Esophagus (tissue), 2 donors: ENCODE results near the gene APBB1. TPM values are rescaled to one million over a fixed set of nuclear protein-coding genes. Genes with fewer than 3 reads are reported as not detected.
A peak's percentile ranks its signal among the peaks of the same experiment; 100 is the strongest.

Source experiments
- H3K27ac ChIP-seq, 2 donors: one replicate each; pipeline ENCODE4 v1.5.1; 2013; ENCODE audit warnings: low read depth in 2 of 2, mild to moderate bottlenecking in 2 of 2, inconsistent platforms in 1 of 2, low read length in 1 of 2, moderate library complexity in 1 of 2
- H3K27me3 ChIP-seq, 2 donors: one replicate each; pipeline ENCODE4 v1.6.1; 2013; ENCODE audit warnings: low read length in 2 of 2, control low read depth in 1 of 2, mild to moderate bottlenecking in 1 of 2; ENCODE audit not compliant: insufficient read depth in 2 of 2, control insufficient read depth in 1 of 2
- H3K36me3 ChIP-seq, 2 donors: one replicate each; pipeline ENCODE4 v1.6.1; 2013; ENCODE audit warnings: low read length in 1 of 2; ENCODE audit not compliant: control insufficient read depth in 2 of 2, insufficient read depth in 2 of 2
- H3K4me1 ChIP-seq, 2 donors: one replicate each; pipeline ENCODE4 v1.6.1; 2013; ENCODE audit warnings: low read length in 1 of 2; ENCODE audit not compliant: control insufficient read depth in 2 of 2, insufficient read depth in 2 of 2
- H3K4me3 ChIP-seq, 2 donors: one replicate each; pipeline ENCODE4 v1.5.1; 2013; ENCODE audit warnings: low read length in 2 of 2, mild to moderate bottlenecking in 2 of 2, low read depth in 1 of 2, moderate library complexity in 1 of 2
- H3K9me3 ChIP-seq, 2 donors: one replicate each; pipeline ENCODE4 v1.6.1; 2013; ENCODE audit warnings: mild to moderate bottlenecking in 2 of 2, low read depth in 1 of 2, low read length in 1 of 2, moderate library complexity in 1 of 2; ENCODE audit not compliant: control insufficient read depth in 2 of 2, insufficient read depth in 1 of 2
- WGBS, 2 donors: extraction: QIAGEN DNeasy Blood & Tissue Kit; methylation state at CpG; one replicate each; pipeline ENCODE4 v1.1.7; 2013; 5-methylcytosine and 5-hydroxymethylcytosine counted together
- polyA plus RNA-seq, 2 donors: library from polyadenylated mRNA; stranded (reverse); fragments of 200-250 nt; gene quantifications; one replicate each; pipeline ENCODE4 v1.2.3, GENCODE V29; 2013
- donor health status: healthy with polysubstance abuse.
- donor health status: Bipolar disorder and iron deficiency.

The APBB1 gene
- 10 to 100 TPM in 1 of 2 donors, 1 to 10 TPM in 1; 7.1 to 12.0 TPM for polyA plus RNA-seq

GRCh38 chr11:6419009-6419631 lies at the start of gene APBB1:
Gene APBB1, minus strand, starts transcription at chr11:6419094. Its CDS starts 7,747 bp downstream, at chr11:6411347.
- Histone ChIP-seq H3K27me3 (no peaks in the 10 kb centered on the region), H3K36me3 (no peaks in the 10 kb centered on the region), H3K9me3 (no peaks in the 10 kb centered on the region), H3K4me3 (peak within 1 kb of the TSS; percentile 70 to 85), H3K27ac (peak within 1 kb of the TSS; percentile 83 to 87), H3K4me1 (peaks cover 2 to 4% of the 10 kb centered on the region in 2 donors)
- WGBS, 2 donors = 0% methylated on average over 35 to 75 of the region's 75 CpGs

- Histone ChIP-seq H3K4me3 (no peak overlapping the region), H3K27me3 (no peaks in the 10 kb centered on the region), H3K27ac (no peak overlapping the region), H3K4me1 (no peaks in the 10 kb centered on the region), H3K36me3 (peaks cover 16 to 28% of the 10 kb centered on the region in 2 donors), H3K9me3 (peaks cover 0 to 2% of the 10 kb centered on the region in 2 donors)
- WGBS, 2 donors = 74 to 90% methylated on average over 1 of the region's 1 CpG
Observed at GRCh38 chr11:6459099-6459450, 40.2 kb upstream of the APBB1 start.

DNA sequence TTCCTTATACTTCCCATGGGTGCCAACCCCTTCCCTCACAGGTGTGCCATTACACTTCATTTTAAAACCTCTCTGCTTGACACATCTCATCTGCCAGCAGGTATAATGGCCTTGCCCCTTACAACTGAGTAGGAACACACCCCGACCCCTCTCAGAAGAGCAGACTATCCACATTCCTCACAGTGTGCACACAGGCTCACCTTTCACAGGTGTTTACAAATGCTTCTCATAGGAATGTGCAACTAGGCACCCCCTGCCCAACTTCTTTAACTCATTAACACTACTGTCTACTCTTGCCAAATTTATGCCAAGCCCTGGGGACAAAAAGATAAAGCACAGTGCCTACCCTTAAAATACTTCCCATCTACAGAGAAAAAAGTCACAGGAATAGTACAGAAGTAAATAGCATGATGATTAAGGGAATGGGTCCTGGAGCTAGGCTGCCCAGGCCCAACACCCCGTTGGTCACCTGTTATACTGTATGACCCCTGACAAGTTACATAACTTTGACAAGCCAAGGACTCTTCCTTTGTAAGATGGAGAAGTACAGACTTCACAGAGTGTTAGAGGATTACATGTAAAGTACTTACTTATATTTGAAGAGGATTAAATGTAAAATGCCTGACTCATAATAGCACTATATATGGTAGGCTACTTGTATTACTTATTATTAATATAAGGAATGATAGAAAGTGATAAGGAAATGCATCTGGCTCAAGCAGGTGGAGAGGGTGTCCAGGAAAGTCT lies 39.6 kb upstream of the APBB1 start:
- Histone ChIP-seq H3K4me3 (no peak overlapping the region), H3K4me1 (no peaks in the 10 kb centered on the region), H3K27me3 (no peaks in the 10 kb centered on the region), H3K27ac (no peak overlapping the region), H3K9me3 (peaks cover 0 to 2% of the 10 kb centered on the region in 2 donors), H3K36me3 (peaks cover 13 to 24% of the 10 kb centered on the region in 2 donors)
- 71 to 78% methylated on average over 2 of the region's 2 CpGs for WGBS, 2 donors

DNA sequence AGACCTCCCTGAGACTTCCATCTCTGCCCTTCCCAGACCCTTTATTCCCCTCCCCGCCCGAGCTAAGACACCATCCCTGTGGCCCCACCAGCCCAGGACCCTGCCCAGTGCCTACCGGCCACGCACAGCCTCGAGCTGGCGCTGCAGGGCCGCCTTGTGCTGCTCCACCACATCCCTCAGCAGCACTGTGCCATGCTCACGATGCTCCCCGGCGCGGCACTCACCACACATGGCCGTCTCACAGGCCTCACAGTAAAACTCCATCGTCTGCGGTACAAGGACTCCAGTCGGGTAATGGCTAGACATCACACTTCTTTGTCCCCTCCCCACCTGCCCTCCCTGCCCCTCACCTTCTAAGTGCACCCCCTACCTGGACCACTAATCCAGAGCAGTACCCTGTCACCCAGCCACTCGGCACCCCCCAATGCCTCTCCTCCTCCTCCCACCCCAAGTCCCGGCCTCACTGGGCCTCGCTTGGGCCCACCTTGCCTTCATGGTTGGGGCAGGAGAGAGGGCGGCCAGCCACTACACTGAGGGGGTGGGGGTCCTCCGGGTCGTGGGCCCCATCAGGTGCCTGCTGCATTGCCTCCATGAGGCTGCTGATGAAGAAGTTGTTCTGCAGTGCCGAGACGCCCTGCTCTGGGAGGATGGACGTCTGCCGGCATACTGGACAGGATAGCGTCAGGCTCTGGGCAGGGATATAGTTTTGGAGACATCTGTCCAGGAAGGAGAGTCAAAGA lies 38.9 kb upstream of the APBB1 start:
- 90 to 95% methylated on average over 26 of the region's 26 CpGs for WGBS, 2 donors
- Histone ChIP-seq H3K4me1 (no peaks in the 10 kb centered on the region), H3K27me3 (no peaks in the 10 kb centered on the region), H3K27ac (no peak overlapping the region), H3K9me3 (peaks cover 0 to 2% of the 10 kb centered on the region in 2 donors), H3K4me3 (no peak overlapping the region), H3K36me3 (peaks cover 11 to 24% of the 10 kb centered on the region in 2 donors)

- WGBS, 2 donors = 96 to 97% methylated on average over 56 of the region's 56 CpGs
- Histone ChIP-seq H3K27me3 (no peaks in the 10 kb centered on the region), H3K4me3 (no peak overlapping the region), H3K4me1 (no peaks in the 10 kb centered on the region), H3K36me3 (peaks cover 11 to 24% of the 10 kb centered on the region in 2 donors), H3K9me3 (peaks cover 0 to 2% of the 10 kb centered on the region in 2 donors), H3K27ac (no peak overlapping the region)
Observed at GRCh38 chr11:6456361-6457073, 37.6 kb upstream of the APBB1 start.

GRCh38 chr11:6455070-6455469 lies 36.2 kb upstream of the APBB1 start:
- Histone ChIP-seq H3K27me3 (no peaks in the 10 kb centered on the region), H3K27ac (no peak overlapping the region), H3K4me3 (no peak overlapping the region), H3K36me3 (peaks cover 11 to 29% of the 10 kb centered on the region in 2 donors), H3K9me3 (peaks cover 0 to 2% of the 10 kb centered on the region in 2 donors), H3K4me1 (no peaks in the 10 kb centered on the region)
- WGBS, 2 donors = 48 to 76% methylated on average over 2 of the region's 2 CpGs

GRCh38 chr11:6453152-6453551 lies 34.3 kb upstream of the APBB1 start:
- Histone ChIP-seq H3K9me3 (peaks cover 0 to 2% of the 10 kb centered on the region in 2 donors), H3K36me3 (peaks cover 12 to 40% of the 10 kb centered on the region in 2 donors), H3K27me3 (no peaks in the 10 kb centered on the region), H3K27ac (no peak overlapping the region), H3K4me3 (no peak overlapping the region), H3K4me1 (no peaks in the 10 kb centered on the region)
- 96 to 97% methylated on average over 2 of the region's 2 CpGs for WGBS, 2 donors

DNA sequence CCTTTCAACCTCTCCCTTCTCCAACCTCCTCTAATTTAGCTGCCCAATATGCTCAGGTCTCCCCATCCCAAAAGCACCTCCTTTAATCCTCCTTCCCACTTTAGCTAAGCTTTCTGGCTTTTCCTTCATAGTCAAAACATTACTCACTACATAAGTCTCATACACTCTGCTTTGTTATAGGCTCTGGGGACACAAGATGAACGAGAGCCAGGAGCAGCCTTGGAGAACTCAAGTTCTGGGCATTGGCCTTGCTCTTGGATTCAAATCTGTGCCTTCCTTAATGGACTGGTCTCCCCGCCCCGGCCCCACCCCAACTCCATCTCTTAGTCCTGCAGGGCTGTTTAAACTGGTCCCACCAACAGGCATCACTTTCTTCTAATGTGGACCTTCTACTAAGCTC lies 33.3 kb upstream of the APBB1 start:
- Histone ChIP-seq H3K4me3 (no peak overlapping the region), H3K27me3 (no peaks in the 10 kb centered on the region), H3K27ac (no peak overlapping the region), H3K9me3 (peaks cover 0 to 2% of the 10 kb centered on the region in 2 donors), H3K4me1 (no peaks in the 10 kb centered on the region), H3K36me3 (peaks cover 9 to 35% of the 10 kb centered on the region in 2 donors)
- 81 to 86% methylated on average over 3 of the region's 3 CpGs for WGBS, 2 donors

DNA sequence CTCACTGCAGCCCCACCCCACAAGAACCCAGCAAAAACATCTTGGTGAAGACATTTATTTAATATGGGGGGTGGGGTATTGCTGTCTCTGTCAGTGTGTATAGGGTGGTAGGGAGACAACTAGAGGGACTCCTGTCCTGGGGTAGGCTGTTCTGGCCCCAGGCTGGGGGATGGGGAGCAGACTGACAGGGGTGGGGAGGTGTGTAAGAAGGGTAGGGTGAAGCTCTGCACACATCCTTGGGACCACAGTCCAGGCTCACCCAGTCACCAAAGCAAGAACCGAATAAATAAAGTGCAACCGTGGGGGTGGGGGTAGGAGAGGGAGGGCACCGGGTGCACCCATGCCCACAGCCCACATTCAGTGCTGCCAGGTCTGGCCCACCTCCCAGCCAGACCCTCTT lies 29.7 kb upstream of the APBB1 start:
- H3K36me3 ChIP-seq = peaks cover 3 to 15% of the 10 kb centered on the region in 2 donors
- H3K27me3 ChIP-seq = no peaks in the 10 kb centered on the region
- no peaks in the 10 kb centered on the region for H3K4me1 ChIP-seq
- 88 to 90% methylated on average over 3 of the region's 3 CpGs for WGBS, 2 donors
- H3K9me3 ChIP-seq = no peaks in the 10 kb centered on the region
- no peak overlapping the region for H3K27ac ChIP-seq
- H3K4me3 ChIP-seq = no peak overlapping the region
